ENCODE data around the gene B3GNT5. TPM values are rescaled to one million over a fixed set of nuclear protein-coding genes. Genes with fewer than 3 reads are reported as not detected.

B3GNT5 gene
- total RNA-seq, 1 experiment from 2014 or later = 22.8 TPM

DNA sequence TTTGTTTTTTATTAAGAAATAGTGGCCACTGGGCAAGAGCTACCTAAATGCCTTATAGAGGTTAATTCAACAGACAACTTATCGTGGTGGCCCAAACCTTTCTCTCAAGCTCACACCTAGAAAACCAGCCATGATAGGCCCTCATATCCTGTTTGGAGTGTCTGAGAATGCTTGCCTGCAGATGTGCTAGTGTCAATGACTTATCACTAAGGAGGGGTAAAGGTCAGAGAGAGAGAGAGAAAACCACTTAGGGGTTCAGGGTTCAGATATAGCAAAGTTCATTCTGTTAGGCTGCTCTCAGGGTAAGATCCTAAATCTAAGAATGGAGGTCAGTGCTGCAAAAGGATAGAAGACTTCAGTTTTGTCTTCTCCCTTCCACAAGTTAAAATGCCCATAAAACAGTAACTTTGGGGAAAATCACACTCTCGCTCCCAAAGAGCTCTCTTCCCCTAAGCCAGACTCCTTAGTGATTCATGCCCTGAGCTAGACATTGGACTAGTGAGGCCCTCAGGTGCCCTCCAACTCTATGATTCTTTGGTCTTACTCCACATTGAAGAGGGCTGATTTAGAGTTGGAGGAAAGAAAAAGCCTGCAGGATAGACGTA, 30.3 kb upstream of the B3GNT5 start:
- no peaks in the 10 kb centered on the region for H3K9me3 ChIP-seq (ENCODE audit: control insufficient read depth, insufficient read depth, low read depth, low read length)
- H3K27me3 ChIP-seq (ENCODE audit: control insufficient read depth, insufficient read depth, low read length) = peaks cover 2% of the 10 kb centered on the region; the same call in 1 of the 2 replicates
- intact Hi-C loops (cut with micrococcal nuclease; ENCODE audit: unreplicated experiment) = no loop called here
- TF ChIP-seq POLR2AphosphoS5 (IDR thresholded peaks at IDR 0.05; ENCODE audit: low read depth, low read length) (no peak), TCF7L2 (IDR thresholded peaks at IDR 0.05; ENCODE audit: low read depth, low read length) (no peak)
- no peak overlapping the region for H3K27ac ChIP-seq (ENCODE audit: low read length)
- no peak for DNase-seq (ENCODE audit: low read depth, low spot score)
- no peaks in the 10 kb centered on the region for H3K36me3 ChIP-seq (ENCODE audit: control insufficient read depth, insufficient read depth, low read length)
- CTCF ChIA-PET = no interaction called here
- H3K4me1 ChIP-seq (ENCODE audit: control insufficient read depth, insufficient read depth, low read length) = no peaks in the 10 kb centered on the region
- ATAC-seq = no peak
- POLR2A ChIA-PET = no interaction called here
- in situ Hi-C loops (cut with HindIII; ENCODE audit: low pct_unique_long_range_greater_than_20kb, low sequenced_read_pairs) = no loop called here
- BruUV-seq (replicated peaks) = no TSS peak
- H3K4me3 ChIP-seq (ENCODE audit: low read depth in 2 of 2, low read length in 2 of 2) = no peak overlapping the region

DNA sequence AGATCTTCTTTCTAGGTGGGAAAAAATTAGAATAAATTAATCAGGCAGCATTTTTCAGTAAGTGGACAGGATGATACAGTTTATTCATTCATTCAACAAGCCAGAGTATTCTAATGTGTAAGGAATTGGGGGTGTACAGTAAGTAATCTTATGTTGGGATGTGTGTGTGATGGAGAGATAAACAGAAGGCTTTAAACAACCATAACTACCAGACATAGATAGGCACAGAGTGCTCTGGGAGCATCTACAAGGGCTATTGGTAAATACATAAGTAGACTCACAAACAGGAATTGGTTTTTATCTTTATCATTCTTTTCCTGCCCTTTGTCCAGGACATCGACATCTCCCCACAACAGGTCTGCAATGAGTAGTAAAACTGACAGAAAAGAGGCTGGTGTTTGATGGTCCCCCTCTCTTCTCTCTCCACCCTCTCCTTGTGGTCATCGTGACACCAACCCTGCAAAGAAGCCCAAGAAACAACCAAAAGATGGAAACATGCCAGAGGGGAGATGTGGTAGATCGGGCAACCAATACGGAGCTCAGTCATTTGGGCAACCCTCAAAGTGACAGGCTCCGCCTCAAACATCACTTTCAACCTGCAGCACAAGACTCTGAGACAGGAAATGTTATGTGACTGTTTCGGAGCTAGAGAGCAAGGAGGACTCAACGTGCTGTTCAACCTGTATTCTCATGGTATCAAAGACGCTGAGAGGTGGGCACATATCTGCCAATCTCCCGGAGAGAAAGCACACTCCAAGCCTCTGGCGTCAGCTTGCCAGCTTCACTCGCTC, 28.7 kb upstream of the B3GNT5 start:
- no peaks in the 10 kb centered on the region for H3K9me3 ChIP-seq (ENCODE audit: control insufficient read depth, insufficient read depth, low read depth, low read length)
- TF ChIP-seq, protein P1, sequence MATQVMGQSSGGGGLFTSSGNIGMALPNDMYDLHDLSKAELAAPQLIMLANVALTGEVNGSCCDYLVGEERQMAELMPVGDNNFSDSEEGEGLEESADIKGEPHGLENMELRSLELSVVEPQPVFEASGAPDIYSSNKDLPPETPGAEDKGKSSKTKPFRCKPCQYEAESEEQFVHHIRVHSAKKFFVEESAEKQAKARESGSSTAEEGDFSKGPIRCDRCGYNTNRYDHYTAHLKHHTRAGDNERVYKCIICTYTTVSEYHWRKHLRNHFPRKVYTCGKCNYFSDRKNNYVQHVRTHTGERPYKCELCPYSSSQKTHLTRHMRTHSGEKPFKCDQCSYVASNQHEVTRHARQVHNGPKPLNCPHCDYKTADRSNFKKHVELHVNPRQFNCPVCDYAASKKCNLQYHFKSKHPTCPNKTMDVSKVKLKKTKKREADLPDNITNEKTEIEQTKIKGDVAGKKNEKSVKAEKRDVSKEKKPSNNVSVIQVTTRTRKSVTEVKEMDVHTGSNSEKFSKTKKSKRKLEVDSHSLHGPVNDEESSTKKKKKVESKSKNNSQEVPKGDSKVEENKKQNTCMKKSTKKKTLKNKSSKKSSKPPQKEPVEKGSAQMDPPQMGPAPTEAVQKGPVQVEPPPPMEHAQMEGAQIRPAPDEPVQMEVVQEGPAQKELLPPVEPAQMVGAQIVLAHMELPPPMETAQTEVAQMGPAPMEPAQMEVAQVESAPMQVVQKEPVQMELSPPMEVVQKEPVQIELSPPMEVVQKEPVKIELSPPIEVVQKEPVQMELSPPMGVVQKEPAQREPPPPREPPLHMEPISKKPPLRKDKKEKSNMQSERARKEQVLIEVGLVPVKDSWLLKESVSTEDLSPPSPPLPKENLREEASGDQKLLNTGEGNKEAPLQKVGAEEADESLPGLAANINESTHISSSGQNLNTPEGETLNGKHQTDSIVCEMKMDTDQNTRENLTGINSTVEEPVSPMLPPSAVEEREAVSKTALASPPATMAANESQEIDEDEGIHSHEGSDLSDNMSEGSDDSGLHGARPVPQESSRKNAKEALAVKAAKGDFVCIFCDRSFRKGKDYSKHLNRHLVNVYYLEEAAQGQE (IDR thresholded peaks at IDR 0.05; ENCODE audit: insufficient read depth in 1 of 2, low read depth in 2 of 2, low read length in 1 of 2) = no peak
- intact Hi-C loops (cut with micrococcal nuclease; ENCODE audit: unreplicated experiment) = no loop called here
- no peak overlapping the region for H3K27ac ChIP-seq (ENCODE audit: low read length)
- no peak overlapping the region for H3K4me3 ChIP-seq (ENCODE audit: low read depth in 2 of 2, low read length in 2 of 2)
- ATAC-seq = no peak
- ChIA-PET POLR2A (no interaction called here), CTCF (no interaction called here)
- no peaks in the 10 kb centered on the region for H3K36me3 ChIP-seq (ENCODE audit: control insufficient read depth, insufficient read depth, low read length)
- H3K27me3 ChIP-seq (ENCODE audit: control insufficient read depth, insufficient read depth, low read length) = peaks cover 2% of the 10 kb centered on the region; the same call in 1 of the 2 replicates
- no TSS peak for BruUV-seq (replicated peaks)
- DNase-seq (ENCODE audit: low read depth, low spot score) = no peak
- H3K4me1 ChIP-seq (ENCODE audit: control insufficient read depth, insufficient read depth, low read length) = no peaks in the 10 kb centered on the region
- in situ Hi-C loops (cut with HindIII; ENCODE audit: low pct_unique_long_range_greater_than_20kb, low sequenced_read_pairs) = no loop called here

DNA sequence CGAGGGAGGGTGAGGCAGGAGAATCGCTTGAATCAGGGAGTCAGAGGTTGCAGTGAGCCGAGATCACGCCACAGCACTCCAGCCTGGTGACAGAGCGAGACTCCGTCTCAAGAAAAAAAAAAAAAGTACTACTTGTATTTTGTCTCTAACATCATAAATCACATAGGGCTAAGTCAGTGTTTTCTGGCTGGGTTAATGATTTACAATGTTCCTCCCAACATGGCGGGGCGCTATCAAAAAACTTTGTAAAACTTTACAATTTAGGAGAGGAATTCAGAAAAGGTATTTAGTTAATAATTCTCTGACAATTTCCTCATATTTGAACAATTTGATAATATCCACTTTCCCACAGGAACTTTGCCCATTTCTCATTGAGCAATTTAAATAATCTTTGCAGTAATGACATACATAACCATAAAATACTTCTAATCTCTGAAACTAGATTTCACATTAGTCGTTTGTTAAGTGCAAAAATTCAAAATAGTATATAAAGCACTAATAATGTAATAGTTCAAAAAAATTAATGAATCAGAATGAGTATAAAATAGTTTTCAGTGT, 26.6 kb upstream of the B3GNT5 start:
- no peak overlapping the region for H3K27ac ChIP-seq (ENCODE audit: low read length)
- no peaks in the 10 kb centered on the region for H3K27me3 ChIP-seq (ENCODE audit: control insufficient read depth, insufficient read depth, low read length)
- no peaks in the 10 kb centered on the region for H3K36me3 ChIP-seq (ENCODE audit: control insufficient read depth, insufficient read depth, low read length)
- in situ Hi-C loops (cut with HindIII; ENCODE audit: low pct_unique_long_range_greater_than_20kb, low sequenced_read_pairs) (no loop called here), intact Hi-C loops (cut with micrococcal nuclease; ENCODE audit: unreplicated experiment) (no loop called here)
- DNase-seq (ENCODE audit: low read depth, low spot score) (no peak), ATAC-seq (no peak)
- no peaks in the 10 kb centered on the region for H3K4me1 ChIP-seq (ENCODE audit: control insufficient read depth, insufficient read depth, low read length)
- ChIA-PET POLR2A (no interaction called here), CTCF (no interaction called here)
- H3K4me3 ChIP-seq (ENCODE audit: low read depth in 2 of 2, low read length in 2 of 2) = no peak overlapping the region
- BruUV-seq (replicated peaks) = no TSS peak
- H3K9me3 ChIP-seq (ENCODE audit: control insufficient read depth, insufficient read depth, low read depth, low read length) = no peaks in the 10 kb centered on the region
- TF ChIP-seq, protein P2, sequence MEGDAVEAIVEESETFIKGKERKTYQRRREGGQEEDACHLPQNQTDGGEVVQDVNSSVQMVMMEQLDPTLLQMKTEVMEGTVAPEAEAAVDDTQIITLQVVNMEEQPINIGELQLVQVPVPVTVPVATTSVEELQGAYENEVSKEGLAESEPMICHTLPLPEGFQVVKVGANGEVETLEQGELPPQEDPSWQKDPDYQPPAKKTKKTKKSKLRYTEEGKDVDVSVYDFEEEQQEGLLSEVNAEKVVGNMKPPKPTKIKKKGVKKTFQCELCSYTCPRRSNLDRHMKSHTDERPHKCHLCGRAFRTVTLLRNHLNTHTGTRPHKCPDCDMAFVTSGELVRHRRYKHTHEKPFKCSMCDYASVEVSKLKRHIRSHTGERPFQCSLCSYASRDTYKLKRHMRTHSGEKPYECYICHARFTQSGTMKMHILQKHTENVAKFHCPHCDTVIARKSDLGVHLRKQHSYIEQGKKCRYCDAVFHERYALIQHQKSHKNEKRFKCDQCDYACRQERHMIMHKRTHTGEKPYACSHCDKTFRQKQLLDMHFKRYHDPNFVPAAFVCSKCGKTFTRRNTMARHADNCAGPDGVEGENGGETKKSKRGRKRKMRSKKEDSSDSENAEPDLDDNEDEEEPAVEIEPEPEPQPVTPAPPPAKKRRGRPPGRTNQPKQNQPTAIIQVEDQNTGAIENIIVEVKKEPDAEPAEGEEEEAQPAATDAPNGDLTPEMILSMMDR (IDR thresholded peaks at IDR 0.05) = no peak
- TF ChIP-seq, protein P1 (IDR thresholded peaks at IDR 0.05; ENCODE audit: insufficient read depth in 1 of 2, low read depth in 2 of 2, low read length in 1 of 2) = no peak
- TF ChIP-seq POLR2AphosphoS5 (IDR thresholded peaks at IDR 0.05; ENCODE audit: low read depth, low read length) (no peak), SIN3A (IDR thresholded peaks at IDR 0.05; ENCODE audit: borderline replicate concordance, insufficient read depth, low read depth, low read length) (no peak), TCF7L2 (IDR thresholded peaks at IDR 0.05; ENCODE audit: low read depth, low read length) (no peak)

Measured in Panc1 (cell line).